NB4 (cell line): ENCODE data around the gene C9orf43.

Experiments
- CTCF ChIP-seq: IDR thresholded peaks from one replicate; pipeline ENCODE4 v1.5.1; 2012; ENCODE audit warnings: low read depth, low read length
- MAX ChIP-seq: IDR thresholded peaks from 2 replicates; pipeline ENCODE4 v1.6.1; 2011; ENCODE audit warnings: low read depth, low read length
- MYC ChIP-seq: IDR thresholded peaks from 2 replicates; pipeline ENCODE4 v1.6.1; 2011; ENCODE audit warnings: low read depth, low read length

- TF ChIP-seq MAX: peak; percentile 93
- peak; percentile 98 for TF ChIP-seq MYC
- no peak for TF ChIP-seq CTCF
These were observed at the start of gene C9orf43, which contains the start of gene POLE3 for GRCh38 chr9:113410207-113410864.
